GM18498 (cell line): ENCODE results near the gene ATG7.

Experiments
- ATAC-seq: cut with Tn5 transposase; IDR thresholded peaks from one replicate; pipeline ENCODE4 v1.9.1; 2021; ENCODE audit warnings: mild to moderate bottlenecking, moderate library complexity; ENCODE audit not compliant: unreplicated experiment

ATG7 gene

DNA sequence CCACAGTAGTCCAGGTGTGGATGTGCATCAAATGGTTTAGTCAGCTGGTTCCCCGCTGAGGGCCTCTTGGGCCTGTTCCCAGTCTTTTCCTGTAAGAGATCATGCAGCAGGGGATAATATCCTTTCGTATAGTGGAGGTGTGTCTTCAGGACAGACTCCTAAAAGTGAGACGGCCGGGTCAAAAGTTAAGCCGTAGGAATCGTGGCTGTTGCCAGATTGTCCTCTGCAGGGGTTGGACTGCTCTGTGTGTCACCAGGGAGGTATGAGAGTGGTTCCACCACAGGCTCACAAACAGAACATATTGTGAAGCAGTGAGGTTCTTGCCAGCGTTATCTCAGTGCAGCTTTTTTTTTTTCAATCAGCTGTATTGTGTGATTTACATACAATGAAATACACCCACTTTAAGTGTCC lies 276.5 kb downstream of the ATG7 start:
- no peak for ATAC-seq

DNA sequence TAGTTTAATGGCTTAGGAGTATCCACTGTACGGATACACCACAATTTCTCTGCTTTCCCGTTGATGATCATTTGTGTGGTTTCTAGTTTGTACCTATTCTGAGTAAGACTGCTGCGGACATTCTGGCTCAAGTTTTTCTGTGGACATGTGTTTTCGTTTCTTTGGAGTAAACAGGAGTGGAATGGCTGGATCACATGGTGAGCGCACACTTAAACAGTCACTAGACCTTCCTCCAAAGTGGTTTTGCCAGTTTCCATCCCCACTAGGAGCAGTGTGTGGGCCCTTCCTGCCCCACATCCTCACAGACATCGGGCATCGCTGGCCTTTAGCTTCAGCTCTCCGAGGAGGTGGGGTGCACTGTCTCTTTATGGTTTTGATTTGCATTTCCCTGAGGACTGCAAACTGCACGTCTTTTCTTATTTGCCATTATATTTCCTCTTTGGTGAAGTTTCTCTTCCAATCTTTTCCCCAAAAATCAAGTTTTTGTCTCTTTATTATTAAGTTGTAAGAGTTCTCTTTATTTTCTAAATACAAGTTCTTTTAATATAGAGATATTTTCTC lies 277.5 kb downstream of the ATG7 start:
- ATAC-seq: no peak

DNA sequence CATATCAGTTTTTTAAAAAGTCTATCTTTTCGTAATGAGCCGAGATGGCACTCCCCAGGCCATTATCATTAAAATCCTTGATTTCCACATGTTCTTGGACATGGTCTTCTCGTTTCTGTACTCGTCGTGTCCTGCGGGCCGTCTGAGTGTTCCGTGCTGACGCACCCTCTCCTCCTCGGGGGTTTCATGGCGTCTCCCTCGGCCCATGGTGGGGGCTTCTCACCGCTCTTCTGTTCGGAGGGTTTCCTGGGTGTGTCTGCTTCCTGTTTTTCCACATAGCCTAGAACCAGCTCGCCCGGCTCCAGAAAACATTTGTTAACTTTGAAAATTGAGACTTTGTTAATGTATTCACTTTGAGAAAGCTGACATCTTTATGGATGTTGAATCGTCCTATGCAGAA lies 278.8 kb downstream of the ATG7 start:
- no peak for ATAC-seq

DNA sequence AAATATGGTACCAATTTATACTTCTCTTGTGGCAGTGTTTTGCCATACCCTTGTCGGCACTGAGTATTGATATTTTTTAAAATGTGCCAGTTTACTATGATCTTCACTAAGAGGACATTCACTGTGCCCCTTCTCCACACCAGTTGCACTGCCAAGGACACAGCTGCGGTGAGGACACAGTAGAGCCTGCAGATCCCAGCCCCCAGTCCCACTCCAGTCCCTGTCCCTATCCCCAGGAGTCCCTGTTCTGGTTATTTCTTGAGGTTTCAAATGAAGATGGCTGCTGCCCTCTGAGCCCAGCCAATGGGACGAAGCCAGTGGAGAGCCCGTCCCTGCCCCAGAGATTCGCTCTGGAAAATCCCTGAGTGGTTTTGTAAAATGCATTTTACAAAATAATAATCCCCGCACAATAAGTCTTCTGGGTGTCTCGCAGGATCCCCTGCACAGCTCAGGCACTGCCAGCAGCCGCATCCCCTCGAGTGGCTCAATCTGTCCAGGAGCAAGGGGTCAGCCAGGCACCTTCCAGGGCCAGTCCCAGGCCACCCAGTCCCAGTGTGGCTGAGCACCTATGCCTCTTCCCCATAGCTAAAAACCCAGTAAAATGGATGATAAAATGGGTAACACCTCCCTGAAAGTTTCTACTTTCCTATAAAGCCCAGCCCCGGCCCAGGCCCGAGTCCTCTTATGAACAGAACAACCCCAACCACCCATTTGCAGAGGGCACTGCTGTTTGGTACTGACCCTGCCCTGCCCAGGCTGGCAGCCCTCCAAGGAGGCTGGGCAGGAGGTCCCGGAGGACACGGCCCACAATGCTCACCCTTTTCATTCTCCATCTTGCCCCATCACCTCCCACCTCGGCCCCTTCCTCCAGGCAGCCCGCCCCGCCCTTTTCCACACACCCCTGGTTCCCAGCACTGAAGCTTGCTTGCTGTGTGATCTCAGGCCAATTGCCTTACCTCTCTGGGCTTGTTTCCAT lies 280.4 kb downstream of the ATG7 start:
- ATAC-seq: no peak

DNA sequence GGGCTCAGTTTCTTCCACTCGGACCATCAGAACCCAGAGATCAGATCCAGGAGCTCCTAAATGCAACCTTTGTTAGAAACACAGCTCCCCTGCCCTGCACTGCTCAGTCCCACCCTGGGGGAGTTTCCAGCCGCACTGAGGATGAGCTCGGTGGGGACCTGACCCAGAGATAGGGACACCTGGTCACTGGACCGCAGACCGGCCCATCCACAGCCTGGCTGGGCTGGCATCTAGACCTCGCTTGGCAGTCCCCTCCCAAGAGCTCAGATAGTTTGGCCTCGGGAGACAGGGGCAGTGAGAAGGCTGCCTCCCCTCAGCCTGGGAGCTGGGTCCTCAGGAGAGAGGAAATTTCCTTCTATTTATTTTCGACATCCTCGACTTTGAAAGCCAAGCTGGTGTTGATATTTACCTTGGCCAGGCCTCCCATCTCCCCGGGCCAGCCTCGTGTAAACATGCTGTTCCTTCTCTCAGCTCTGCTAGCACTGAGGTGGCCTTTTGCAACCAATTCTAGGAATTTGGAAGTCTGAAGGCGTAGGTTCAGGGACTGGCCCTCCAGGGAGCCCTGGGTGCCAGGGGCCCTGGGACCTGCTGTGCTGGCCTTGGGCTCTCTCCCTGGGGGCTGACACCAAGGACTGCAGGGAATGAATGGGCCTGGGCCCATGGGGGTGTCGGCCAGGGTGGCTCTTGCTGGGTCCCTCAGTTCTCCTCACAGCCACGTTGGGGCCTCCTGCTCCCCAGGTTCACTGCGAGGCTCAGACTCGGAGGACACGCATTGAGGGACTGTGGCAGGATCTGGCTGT lies 281.4 kb downstream of the ATG7 start:
- ATAC-seq: no peak

DNA sequence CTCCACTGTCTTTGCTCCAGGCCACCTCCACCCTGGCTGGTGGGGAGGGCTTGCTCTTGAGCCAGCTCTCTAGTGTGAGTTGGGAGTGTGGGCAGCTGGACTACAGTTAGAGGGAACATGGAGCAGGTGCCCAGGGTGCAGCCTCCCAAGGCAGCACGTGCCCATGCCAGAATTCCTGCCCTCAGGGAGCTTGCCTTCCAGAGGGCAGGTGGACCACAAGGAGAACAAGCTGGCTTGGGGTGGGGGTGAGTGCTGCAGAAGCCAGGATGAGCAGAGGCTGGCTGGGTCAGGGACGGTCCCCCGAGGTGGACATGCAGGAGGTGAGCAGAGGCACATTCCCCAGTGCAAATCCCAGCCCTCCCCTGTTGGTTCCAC lies 282.0 kb downstream of the ATG7 start:
- ATAC-seq: no peak

DNA sequence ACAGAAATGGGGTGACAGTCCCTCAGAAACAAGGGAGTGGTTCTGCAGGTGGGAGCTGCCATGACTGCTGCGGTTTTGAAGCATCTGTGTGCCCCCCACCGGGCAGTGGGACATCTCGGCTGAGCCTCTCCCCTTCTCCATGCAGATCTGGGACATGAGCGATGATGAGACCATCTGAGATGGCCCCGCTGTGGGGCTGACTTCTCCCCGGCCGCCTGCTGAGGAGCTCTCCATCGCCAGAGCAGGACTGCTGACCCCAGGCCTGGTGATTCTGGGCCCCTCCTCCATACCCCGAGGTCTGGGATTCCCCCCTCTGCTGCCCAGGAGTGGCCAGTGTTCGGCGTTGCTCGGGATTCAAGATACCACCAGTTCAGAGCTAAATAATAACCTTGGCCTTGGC lies 282.5 kb downstream of the ATG7 start:
- no peak for ATAC-seq

DNA sequence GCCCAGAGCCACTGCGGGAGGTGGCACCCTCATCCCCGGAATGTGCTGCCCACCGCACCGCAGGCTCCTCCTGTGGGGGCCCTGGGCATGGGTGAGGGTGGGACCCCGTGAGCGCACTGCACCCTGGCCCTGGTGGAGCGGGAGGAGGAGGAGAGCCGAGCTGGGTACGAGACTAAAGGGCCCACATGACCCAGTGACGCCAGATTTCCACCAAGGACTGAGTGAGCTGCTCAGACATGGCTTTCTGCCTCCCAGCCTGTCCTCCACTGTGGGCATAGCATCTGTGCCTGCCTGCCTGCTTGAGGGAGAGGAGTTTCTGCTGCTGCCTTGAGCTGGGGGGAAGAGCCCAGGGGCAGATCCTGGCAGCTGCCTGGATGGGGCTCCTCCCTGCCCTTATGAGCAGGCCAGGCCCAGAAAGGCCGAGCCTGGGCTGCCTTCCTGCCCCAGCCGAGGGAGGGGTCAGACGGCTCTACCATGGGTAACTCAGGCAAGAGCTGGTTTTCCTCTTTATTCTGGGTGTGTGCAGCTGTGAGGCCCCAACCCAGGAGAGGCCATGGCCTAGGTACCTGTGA lies 283.1 kb downstream of the ATG7 start:
- no peak for ATAC-seq

DNA sequence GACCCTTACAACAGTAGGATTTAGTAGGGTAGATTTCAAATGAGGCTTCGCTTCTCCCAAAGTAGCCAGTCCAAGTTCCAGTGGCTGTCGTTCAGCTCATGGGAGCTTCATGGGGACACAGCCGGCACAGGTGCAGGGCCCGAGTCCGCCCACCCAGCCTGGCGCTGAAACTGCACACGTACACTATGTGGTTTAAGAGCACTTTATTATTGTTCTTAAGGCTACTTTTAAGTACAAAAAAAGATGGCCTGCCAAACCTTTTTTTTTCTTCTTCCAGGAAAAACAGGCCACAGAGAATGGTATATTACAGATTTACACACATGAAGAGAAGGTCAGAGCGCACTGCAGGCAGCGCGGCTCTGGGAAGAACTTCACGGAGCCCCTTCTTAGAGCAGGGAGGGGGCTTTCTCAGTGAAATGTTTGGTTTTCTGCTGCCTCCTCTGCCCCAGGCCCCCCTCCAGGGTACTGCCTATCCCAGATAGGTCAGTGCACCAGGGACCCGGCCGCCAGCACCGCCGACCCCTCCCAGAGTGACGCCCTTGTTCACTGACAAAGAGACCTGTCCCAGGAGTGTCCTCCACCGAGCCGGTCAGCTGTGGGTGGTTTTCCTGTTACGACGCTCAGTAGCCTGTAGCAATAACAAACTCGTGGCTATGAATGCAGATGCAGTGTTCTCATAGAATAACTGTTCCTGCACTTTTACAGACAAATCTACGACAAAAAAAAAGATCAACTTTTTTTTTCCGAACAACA lies 283.9 kb downstream of the ATG7 start:
- ATAC-seq: no peak

DNA sequence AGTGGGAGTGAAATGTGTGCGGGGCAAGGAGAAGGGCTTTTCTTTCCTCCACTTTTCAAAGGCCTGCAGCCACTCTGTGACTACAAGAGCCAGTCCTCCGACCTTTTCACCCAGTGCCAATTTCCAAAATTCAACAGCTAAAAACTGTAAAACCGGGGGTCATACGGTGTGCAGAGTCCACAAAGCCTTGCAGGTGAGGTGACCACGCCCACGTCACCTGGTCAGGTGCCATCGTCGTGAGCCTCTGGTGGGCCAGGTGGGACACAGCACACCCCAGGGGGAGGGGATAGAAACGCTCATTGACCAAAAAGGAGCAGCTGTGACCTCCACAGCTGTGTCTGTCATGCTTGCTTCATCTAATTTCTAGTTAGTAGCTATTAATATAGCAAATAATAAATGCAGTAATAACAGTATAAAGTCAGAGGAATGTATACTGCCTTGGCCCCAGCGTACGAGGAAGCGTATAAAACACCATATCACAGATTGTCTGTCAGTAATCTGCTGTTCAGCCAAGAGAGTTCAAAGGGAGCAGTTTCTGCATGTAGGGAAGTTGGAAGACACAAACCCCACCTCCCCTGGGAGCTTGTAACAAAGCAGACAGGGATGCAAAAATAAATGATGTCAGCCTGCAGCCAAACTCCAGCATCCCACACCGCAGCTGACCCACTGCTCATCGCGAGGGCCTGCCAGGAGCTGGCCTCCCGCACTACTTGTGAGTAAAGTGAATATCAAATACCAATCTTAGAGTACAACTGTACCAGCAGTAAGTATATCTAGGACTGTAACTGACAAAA lies 284.9 kb downstream of the ATG7 start:
- ATAC-seq: no peak

DNA sequence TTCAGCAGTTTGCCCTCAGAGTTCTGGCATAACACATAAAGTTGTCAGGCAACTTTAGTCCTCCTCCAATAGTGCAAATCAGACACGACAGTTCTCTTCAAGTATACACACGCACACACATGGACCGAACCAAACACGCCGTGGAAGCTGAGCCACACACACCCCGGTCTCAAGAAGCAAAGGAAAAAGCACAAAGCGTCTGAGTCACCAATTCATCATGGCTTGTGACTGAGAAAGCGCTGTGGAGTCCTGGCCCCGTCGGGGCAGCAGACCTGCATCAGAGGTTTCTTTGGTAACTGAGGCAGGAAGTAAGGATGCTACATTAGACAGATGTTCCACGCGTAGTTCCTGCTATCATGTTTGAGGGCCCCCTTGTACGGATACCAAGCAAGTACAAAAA lies 285.8 kb downstream of the ATG7 start:
- no peak for ATAC-seq

DNA sequence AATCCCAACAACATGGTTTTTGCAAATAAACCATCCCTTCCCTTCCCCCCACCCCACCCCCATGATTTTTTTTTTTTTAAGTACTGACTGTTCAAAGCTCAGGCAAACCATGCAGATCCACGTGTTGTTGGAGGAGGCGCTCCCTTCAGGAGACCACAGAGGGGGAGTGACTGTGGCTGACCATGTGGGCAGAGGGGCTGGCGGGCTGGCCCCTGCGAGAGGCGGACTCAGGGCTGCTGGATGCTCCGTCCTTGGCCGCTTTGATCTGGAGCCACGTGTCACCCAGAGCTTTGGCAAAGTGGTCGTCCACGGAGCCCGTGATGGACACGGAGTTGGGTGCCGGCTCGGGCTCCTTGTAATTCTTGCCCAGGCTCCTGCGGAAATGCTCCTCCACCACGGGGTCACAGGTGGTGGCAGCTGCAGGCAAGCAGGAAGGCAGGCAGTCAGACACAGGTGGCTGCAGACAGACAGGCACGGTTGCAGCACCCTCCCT lies 286.3 kb downstream of the ATG7 start:
- ATAC-seq: no peak

DNA sequence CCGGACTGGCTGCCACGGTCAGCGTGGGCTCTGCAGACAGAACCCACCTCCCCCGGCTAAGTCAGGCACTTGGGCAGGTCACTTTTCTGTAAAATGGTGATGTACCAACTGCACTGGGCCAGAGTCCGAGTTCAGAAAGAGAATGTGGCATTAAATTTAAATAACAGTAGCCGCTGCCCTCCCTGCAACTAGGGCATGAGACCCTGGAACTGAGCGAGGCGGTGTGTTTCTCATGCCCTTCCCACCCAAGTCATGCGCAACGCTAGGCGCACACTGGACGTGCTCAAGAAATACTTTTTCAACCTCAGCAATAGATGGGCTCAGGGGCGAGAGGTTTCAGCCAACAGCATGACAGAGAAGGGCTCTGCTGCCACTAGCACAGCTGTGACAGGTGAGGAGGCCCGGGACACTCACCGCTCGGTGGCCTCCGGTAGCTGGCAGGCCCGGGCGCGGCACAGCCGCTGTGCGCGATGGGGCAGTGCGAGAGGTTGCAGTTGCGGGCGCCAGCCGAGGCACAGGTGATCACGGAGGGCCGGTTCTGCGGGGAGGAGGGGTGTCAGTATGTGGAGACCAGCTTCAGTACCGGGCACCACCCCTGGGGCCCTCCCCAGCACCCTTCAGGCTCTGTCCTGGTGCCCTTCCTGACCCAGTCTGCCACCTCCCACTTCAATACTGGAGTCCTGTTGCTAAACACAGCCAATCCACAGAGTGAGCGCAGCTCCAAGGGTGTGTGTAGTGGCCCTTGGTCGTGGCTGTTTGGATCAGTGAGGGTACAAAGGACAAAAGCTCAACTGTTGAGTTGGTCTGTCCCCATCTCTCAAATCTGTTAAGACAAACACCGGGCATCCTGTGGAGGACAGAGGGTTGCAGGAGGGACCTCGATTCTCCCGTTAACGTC lies 287.0 kb downstream of the ATG7 start:
- ATAC-seq: no peak

DNA sequence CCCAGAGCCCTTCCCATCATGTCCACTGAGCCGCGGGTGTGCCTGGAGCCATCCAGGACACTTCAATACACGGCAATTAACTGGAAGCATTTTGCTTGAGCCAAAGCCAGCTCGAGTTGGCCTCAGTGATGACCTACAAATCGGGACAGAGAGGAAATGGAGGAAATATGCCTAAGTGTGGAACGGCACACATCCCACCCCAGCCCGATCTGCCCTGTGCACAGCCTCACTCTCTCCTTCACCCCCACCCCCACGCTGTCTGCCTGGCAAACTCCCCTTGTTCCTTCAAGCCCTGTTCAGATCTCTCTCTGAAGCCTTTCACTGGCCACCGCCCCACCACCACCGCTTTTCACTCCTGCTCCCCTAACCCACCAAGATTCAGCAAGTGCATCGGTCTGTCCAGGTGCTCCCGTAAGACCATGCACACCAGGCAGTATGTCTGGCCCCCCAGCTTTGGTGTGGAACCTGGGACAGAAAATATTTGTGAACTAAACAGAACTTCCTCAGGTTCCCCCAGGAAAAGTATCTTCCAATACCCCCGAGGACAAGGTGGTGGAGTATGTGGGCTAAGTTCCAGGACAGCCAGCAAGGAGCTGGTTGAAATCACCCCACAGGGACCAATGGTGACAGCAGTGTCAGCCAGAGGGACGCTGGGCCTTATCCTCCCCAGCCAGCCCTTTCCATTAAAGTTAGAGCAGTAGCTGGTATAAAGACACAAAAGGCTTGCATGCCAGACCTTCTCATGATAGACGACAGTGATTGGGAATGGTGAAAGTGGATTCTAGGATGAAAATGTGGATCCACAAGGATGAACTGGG lies 287.8 kb downstream of the ATG7 start:
- no peak for ATAC-seq

DNA sequence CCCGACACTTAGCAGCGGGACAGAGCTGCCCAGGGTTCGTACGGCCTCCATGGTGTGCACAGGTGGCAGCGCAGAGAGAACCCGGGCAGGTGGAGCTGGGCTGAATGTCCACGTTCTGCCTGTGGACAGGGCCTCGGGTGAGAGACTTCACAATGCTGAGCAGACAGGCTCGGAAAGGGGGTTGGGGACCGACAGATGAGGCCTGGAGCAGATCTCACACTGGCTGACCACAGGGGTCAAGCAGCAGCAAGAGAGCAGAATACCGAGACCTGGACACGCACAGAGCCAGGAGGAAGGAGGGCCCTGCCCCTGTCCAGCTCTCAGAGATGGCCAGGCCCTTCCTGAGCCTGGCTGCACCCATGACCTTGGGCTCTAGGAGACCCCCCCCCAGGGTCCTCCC lies 288.5 kb downstream of the ATG7 start:
- no peak for ATAC-seq

DNA sequence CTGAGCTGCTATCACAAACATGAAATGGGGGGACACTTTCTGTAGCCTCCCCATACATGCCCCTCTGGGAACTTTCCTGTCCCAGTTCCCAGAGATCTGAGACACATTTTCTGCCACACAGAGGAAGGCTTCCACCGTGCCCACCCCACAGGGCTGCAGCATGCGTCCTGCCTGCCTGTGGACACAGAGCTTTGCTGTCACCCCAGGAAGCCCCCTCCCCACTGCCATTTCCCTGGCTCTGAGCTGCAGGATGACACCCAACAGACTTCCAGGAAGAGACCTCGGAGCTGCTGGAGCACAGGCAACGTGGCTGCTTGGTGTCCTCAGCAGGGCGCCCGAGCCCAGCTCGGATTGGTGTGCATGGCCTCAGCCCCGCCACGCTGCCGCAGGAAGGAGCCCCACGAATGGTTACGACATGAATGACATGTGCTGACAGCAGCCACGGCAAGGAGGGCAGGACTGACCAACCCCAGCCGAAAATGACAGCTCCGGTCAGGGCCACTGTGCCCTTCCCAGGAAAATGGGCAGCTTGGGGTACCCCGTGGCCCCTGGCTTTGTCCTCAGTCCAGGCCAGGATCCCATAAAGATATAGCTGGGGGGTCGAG lies 290.2 kb downstream of the ATG7 start:
- no peak for ATAC-seq

DNA sequence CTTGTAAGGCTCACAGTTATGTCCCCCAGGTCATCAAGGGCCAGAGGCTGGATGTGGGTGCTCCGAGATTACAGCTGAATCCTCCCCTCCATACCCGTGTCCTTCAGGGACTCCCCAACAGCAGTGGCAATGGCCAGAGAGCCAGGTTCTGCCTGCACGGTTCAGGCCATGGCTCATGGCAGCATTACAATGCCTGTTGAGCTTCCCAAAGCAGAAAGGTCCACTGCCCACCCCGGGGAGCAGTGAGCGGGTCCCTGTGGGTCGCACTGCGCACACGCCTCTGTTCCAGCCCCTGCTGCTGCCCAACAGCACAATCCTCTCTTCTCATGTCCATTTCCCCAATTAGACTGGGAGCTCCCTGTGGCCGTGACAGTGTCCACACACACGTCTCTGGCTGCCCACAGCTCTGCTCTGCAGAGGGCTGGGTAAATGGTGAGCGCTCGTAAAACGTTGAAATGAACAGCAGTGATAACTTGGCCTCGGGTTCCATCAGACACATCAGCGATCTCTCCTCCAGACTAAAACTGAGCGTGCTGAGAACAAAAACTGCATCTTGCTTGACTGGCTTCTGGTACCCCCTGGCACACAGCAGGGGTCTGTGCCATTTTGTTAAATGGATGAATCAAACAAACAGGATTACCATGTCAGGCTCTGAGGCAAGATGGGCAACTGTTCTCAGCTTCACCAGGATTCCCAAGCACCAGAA lies 291.1 kb downstream of the ATG7 start:
- ATAC-seq: no peak
